GM23248 (cell line): ENCODE results near the gene SMURF2. TPM values are rescaled to one million over a fixed set of nuclear protein-coding genes. Genes with fewer than 3 reads are reported as not detected.
"Not testable (repeated sequence)": the region's sequence is repeated elsewhere in the genome, so short reads cannot be mapped to it uniquely, and the experiment has no call there.

ENCODE experiments used
- DNase-seq: peaks from one replicate; pipeline ENCODE4 v3.0.0-alpha.2; 2015
- H2AFZ ChIP-seq: fragments of 200-600 bp; sonication (generic); 2 replicates; pipeline ENCODE4 v1.6.1; 2016; ENCODE audit warnings: antibody characterized with exemption
- H3F3A ChIP-seq: fragments of 200-600 bp; sonication (generic); 2 replicates; pipeline ENCODE4 v1.6.1; 2016; ENCODE audit warnings: mild to moderate bottlenecking, antibody characterized with exemption, mixed run types; ENCODE audit not compliant: insufficient read depth
- H3K27ac ChIP-seq: fragments of 200-600 bp; sonication (generic); 2 replicates; pipeline ENCODE4 v1.5.1; 2016; ENCODE audit warnings: mild to moderate bottlenecking
- H3K27me3 ChIP-seq: fragments of 200-600 bp; sonication (generic); replicated peaks from 2 replicates; pipeline ENCODE4 v1.6.1; 2016; ENCODE audit warnings: mild to moderate bottlenecking; ENCODE audit not compliant: insufficient read depth
- H3K36me3 ChIP-seq: fragments of 200-600 bp; sonication (generic); 2 replicates; pipeline ENCODE4 v1.6.1; 2016; ENCODE audit warnings: low read depth, mild to moderate bottlenecking
- H3K4me1 ChIP-seq: fragments of 200-600 bp; sonication (generic); 2 replicates; pipeline ENCODE4 v1.6.1; 2016; ENCODE audit warnings: mild to moderate bottlenecking; ENCODE audit not compliant: insufficient read depth
- H3K4me2 ChIP-seq: fragments of 200-600 bp; sonication (generic); one replicate; pipeline ENCODE4 v1.6.1; 2016; ENCODE audit warnings: mild to moderate bottlenecking; ENCODE audit not compliant: unreplicated experiment
- H3K4me3 ChIP-seq: fragments of 200-600 bp; sonication (generic); 2 replicates; pipeline ENCODE4 v1.5.1; 2016; ENCODE audit warnings: mild to moderate bottlenecking
- H3K79me2 ChIP-seq: fragments of 200-600 bp; sonication (generic); 2 replicates; pipeline ENCODE4 v1.6.1; 2016; ENCODE audit warnings: mild to moderate bottlenecking; ENCODE audit not compliant: insufficient read depth
- H3K9ac ChIP-seq: fragments of 200-600 bp; sonication (generic); 2 replicates; pipeline ENCODE4 v1.6.1; 2016; ENCODE audit warnings: mild to moderate bottlenecking
- H3K9me2 ChIP-seq: fragments of 200-600 bp; sonication (generic); 2 replicates; pipeline ENCODE4 v1.6.1; 2016; ENCODE audit warnings: mixed run types, mild to moderate bottlenecking, moderate library complexity; ENCODE audit not compliant: insufficient read depth
- H3K9me3 ChIP-seq: fragments of 200-600 bp; sonication (generic); one replicate; pipeline ENCODE4 v1.6.1; 2017; ENCODE audit warnings: low read depth
- H4K20me1 ChIP-seq: fragments of 200-600 bp; sonication (generic); 2 replicates; pipeline ENCODE4 v1.6.0; 2016; ENCODE audit not compliant: insufficient read depth
- EZH2 ChIP-seq: fragments of 200-600 bp; sonication (generic); IDR thresholded peaks from 2 replicates; pipeline ENCODE4 v1.6.1; 2018; ENCODE audit warnings: antibody characterized with exemption, mild to moderate bottlenecking; ENCODE audit not compliant: insufficient read depth, poor library complexity, severe bottlenecking
- EZH2phosphoT487 ChIP-seq: fragments of 200-600 bp; sonication (generic); IDR thresholded peaks from 2 replicates; pipeline ENCODE4 v1.6.1; 2018; ENCODE audit warnings: antibody characterized with exemption, moderate library complexity, mild to moderate bottlenecking, low read depth; ENCODE audit not compliant: insufficient read depth
- WGBS, 2 experiments: methylation state at CpG; one replicate each; pipeline ENCODE4 v1.1.6; 2015 to 2017; ENCODE audit warnings: low lambda C conversion rate in 2 of 2, low coverage in 1 of 2; ENCODE audit errors: missing lambda C conversion rate in 2 of 2; 5-methylcytosine and 5-hydroxymethylcytosine counted together
- in situ Hi-C: fragments of 300-500 bp; cut with MboI; formaldehyde crosslinking; loops from 2 replicates; pipeline ENCODE4 v1.15.0; 2020
- polyA plus RNA-seq: library from polyadenylated mRNA; unstranded; fragments of >200 nt; fragmentation: Nextera tagmentation; extraction: Ambion mirVana; gene quantifications from 2 replicates; pipeline ENCODE4 v1.2.1, GENCODE V29; 2016
- total RNA-seq: library from RNA; depleted of rRNA; stranded (reverse); fragments of >200 nt; shearing (Covaris generic); gene quantifications from 2 replicates; pipeline ENCODE4 v1.2.3, GENCODE V29; 2014

Gene SMURF2
- total and polyA plus RNA-seq, 2 experiments from 2014 or later = 50.8 to 159 TPM

DNA sequence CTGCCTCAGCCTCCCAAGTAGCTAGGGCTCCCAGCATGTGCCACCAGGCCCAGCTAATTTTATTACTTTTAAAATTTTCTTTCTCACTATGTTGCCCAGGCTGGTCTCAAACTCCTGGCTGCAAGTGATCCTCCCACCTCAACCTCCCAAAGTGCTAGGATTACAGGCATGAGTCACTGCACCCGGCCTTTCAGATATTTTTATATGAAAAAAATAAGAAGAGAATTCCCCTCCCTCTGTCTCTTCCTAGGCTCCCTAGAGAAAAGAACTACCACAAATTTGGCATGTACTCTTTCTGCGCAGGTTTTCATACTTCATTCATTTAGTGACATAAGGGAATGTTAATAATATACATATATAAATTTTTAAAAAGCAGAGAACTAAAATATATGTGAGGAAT lies 21.7 kb upstream of the SMURF2 start:
- DNase-seq = peak; percentile 46
- in situ Hi-C loops = no loop called here
- H3K27ac ChIP-seq = peak overlapping the region; percentile 92; the same call in 1 of the 2 replicates

DNA sequence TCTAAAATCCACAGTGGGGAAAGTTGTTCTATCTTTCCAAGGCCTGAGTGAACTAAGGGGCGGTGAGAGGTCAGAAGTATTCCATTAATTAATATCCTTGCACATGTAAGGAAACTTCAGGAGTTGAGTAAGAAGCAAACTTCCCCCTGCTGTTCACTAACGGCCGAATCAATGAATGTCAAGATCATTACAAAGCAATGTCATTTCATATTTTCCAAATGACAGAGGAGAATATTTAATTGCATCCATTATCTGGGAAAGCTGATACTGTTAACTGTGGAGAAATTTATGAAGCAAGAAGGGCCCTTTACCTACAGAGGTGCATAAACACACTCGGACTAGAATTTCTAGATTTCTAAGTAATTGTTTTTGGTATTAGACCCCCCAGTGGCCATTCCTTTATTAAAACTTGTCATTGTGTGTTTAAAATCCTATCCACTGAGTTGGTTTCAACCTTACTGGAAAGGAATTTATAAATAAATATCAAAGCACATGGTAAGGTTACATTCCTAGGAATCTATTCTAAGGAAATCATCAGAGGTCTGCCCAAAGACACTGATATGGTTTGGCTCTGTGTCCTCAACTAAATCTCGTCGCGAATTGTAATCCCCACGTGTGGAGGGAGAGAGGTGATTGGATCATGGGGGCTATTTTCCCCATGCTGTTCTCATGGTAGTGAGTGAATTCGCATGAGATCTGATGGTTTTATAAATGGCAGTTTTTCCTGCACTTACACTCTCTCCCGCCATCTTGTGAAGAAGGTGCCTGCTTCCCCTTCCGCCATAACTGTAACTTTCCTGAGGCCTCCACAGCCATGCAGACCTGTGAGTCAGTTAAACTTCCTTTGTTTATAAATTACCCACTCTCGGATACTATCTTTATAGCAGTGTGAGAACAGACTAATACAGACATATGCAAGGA lies 20.4 kb upstream of the SMURF2 start:
- Histone ChIP-seq H3K9ac (no peak overlapping the region), H2AFZ (no peak overlapping the region), H3K4me2 (peak overlapping the region; percentile 37)

More for the DNA sequence above, 21.7 kb upstream of the SMURF2 start:
- Histone ChIP-seq H3F3A (peaks cover 46% of the 10 kb centered on the region), H3K4me3 (no peak overlapping the region), H3K79me2 (0 out of 2 replicates have a peak, but pooled peaks cover 8% of the 10 kb centered on the region), H3K4me2 (peak overlapping the region; percentile 9), H3K9me2 (no peaks in the 10 kb centered on the region), H4K20me1 (no peaks in the 10 kb centered on the region), H3K36me3 (no peaks in the 10 kb centered on the region), H3K9me3 (no peaks in the 10 kb centered on the region), H3K4me1 (peaks cover 65% of the 10 kb centered on the region), H3K9ac (no peak overlapping the region), H2AFZ (no peak overlapping the region), H3K27me3 (no peaks in the 10 kb centered on the region)
- WGBS, 2 experiments = 49% methylated on average over 2 of the region's 2 CpGs
- TF ChIP-seq EZH2phosphoT487 = no peak
- TF ChIP-seq EZH2 = no peak

DNA sequence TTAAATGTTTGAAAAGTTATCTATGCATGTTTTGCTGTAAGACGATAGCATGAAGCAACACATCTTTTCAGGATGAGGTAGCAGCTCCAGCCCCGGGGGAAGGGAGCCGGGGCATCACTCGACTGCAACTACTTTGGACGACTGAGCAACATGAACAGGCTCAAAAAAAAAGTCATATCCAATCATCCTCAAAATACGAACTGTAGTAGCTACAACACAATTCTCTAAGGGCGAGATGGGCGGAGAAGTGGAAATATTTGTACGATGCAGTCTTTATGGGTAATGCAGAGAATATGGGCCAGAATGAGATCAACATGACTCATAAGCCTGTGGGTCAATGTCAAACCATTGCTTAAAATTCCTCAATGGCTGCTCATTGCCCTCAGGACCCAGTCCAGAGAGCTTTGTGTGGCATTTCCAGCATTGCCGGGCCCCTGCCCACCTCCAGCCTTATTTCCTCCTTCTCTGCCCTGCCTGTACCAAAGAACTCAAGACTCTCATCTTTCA lies 17.7 kb upstream of the SMURF2 start:
- Histone ChIP-seq H4K20me1 (no peaks in the 10 kb centered on the region), H3K9me2 (no peaks in the 10 kb centered on the region), H3K4me2 (peak overlapping the region; percentile 94), H2AFZ (no peak overlapping the region), H3K9me3 (no peaks in the 10 kb centered on the region), H3K9ac (peak overlapping the region; percentile 73), H3F3A (peaks cover 45% of the 10 kb centered on the region), H3K27me3 (no peaks in the 10 kb centered on the region), H3K4me1 (peaks cover 57% of the 10 kb centered on the region), H3K4me3 (peak overlapping the region; percentile 65), H3K27ac (peak overlapping the region; percentile 92), H3K79me2 (peaks cover 13% of the 10 kb centered on the region; the same call in 1 of the 2 replicates), H3K36me3 (no peaks in the 10 kb centered on the region)
- 0 to 2% methylated on average over 10 of the region's 10 CpGs for WGBS, 2 experiments
- TF ChIP-seq EZH2 (no peak), EZH2phosphoT487 (no peak)
- DNase-seq = peak; percentile 97
- in situ Hi-C loops = no loop called here

More for the DNA sequence above, 20.4 kb upstream of the SMURF2 start:
- Histone ChIP-seq H3K9me3 (no peaks in the 10 kb centered on the region), H3K27ac (peak overlapping the region; percentile 92), H3K4me1 (peaks cover 60% of the 10 kb centered on the region), H3K79me2 (peaks cover 13% of the 10 kb centered on the region; the same call in 1 of the 2 replicates), H3K36me3 (no peaks in the 10 kb centered on the region), H3F3A (peaks cover 48% of the 10 kb centered on the region), H3K9me2 (no peaks in the 10 kb centered on the region), H3K4me3 (no peak overlapping the region), H4K20me1 (no peaks in the 10 kb centered on the region), H3K27me3 (no peaks in the 10 kb centered on the region)
- no peak for TF ChIP-seq EZH2
- no peak for TF ChIP-seq EZH2phosphoT487
- in situ Hi-C loops = no loop called here
- DNase-seq = peak; percentile 65
- 47 to 48% methylated on average over 12 of the region's 12 CpGs for WGBS, 2 experiments

DNA sequence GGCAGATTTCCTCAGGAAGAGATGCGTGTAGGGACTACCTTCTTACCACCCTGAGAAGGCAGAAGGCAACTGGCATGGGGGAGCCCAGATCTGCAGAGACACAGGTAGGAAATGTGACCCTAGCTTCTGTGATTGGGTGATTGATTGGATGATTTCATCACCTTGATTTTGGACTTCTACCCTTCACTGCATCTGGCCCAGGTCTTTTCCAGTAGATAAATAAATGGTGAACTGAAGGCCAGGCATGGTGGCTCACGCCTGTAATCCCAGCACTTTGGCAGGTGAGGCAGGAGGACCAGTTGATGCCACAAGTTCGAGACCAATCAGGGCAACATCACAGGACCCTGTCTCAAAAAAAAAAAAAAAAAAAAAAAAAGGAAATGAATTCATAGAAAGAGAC lies 14.7 kb upstream of the SMURF2 start:
- no peaks in the 10 kb centered on the region for H3K9me2 ChIP-seq
- DNase-seq = no peak
- peaks cover 36% of the 10 kb centered on the region for H3K4me1 ChIP-seq
- peaks cover 13% of the 10 kb centered on the region; the same call in 1 of the 2 replicates for H3K79me2 ChIP-seq
- H3K27ac ChIP-seq = no peak overlapping the region
- H4K20me1 ChIP-seq = no peaks in the 10 kb centered on the region
- peaks cover 33% of the 10 kb centered on the region for H3F3A ChIP-seq
- H3K4me3 ChIP-seq = no peak overlapping the region
- TF ChIP-seq EZH2phosphoT487 = no peak
- no peak for TF ChIP-seq EZH2
- H3K4me2 ChIP-seq = no peak overlapping the region
- no peaks in the 10 kb centered on the region for H3K36me3 ChIP-seq
- no peak overlapping the region for H3K9ac ChIP-seq
- no peaks in the 10 kb centered on the region for H3K27me3 ChIP-seq
- WGBS, 2 experiments = 64 to 100% methylated on average over 1 to 3 of the region's 3 CpGs
- in situ Hi-C loops = no loop called here
- H3K9me3 ChIP-seq = no peaks in the 10 kb centered on the region
- H2AFZ ChIP-seq = no peak overlapping the region

DNA sequence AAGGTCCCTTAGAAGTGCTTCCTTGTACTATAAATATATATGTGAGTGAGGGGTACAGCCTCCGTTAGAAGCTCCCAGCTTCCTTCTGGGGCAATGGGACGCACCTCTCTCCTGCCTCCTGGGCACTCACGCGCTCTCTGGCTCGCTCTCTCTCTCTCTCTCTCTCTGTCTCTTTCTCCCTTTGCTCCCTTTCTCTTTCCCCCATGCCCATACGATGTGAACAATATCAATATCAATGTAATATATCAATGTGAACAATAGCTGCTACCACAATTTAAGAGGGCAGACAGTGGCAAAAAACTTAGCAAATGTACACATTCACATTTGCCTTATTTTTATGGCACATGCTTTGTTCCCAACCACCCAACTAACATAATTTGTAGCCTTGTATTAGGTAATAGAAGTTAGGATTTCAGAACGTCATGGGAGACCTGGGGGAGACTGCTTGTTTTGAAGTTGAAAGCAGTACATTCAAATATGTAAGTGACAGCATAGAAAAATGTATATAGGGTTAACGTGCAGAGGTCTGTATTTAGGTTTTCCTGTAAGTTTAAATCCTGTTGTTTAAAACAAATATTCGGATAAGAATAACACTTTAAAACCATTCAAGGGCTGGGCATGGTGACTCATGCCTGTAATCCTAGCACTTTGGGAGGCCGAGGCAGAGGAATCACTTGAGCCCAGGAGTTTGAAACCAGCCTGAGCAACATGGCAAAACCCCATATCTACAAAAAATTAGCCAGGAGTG lies 8.9 kb upstream of the SMURF2 start:
- H3K27me3 ChIP-seq, H3K9me3 ChIP-seq, DNase-seq, H3K9me2 ChIP-seq, H3K36me3 ChIP-seq, H3K4me3 ChIP-seq, H4K20me1 ChIP-seq, H3K79me2 ChIP-seq, H3K9ac ChIP-seq, in situ Hi-C loops: not testable (repeated sequence)
- Histone ChIP-seq H2AFZ (peak overlapping the region; percentile 28; the same call in 1 of the 2 replicates), H3K4me1 (peaks cover 24% of the 10 kb centered on the region), H3K27ac (peak overlapping the region; percentile 50), H3F3A (peaks cover 26% of the 10 kb centered on the region), H3K4me2 (peak overlapping the region; percentile 32)
- WGBS, 2 experiments = 75 to 76% methylated on average over 10 of the region's 10 CpGs
